ENCODE results near the gene POLE4. TPM values are rescaled to one million over a fixed set of nuclear protein-coding genes. Genes with fewer than 3 reads are reported as not detected.

The POLE4 gene
- total RNA-seq, 1 donor from 2014 or later, result 21.9 TPM

GRCh38 chr2:74935975-74936391, 22.5 kb upstream of the POLE4 start:
- Histone ChIP-seq H3K4me3 (ENCODE audit: low read depth, low read length) (no peak overlapping the region), H3K27me3 (ENCODE audit: control insufficient read depth, insufficient read depth, low read length) (no peaks in the 10 kb centered on the region), H3K36me3 (ENCODE audit: control insufficient read depth, insufficient read depth, low read length) (no peaks in the 10 kb centered on the region)
- TF ChIP-seq CTCF (IDR thresholded peaks at IDR 0.05; ENCODE audit: insufficient read depth, low read length, severe bottlenecking), result no peak
- FAIRE-seq (no peak), DNase-seq (ENCODE audit: low read depth) (peak; percentile 94)

- FAIRE-seq (no peak), DNase-seq (ENCODE audit: low read depth) (no peak)
- TF ChIP-seq CTCF (IDR thresholded peaks at IDR 0.05; ENCODE audit: insufficient read depth, low read length, severe bottlenecking), result no peak
- Histone ChIP-seq H3K36me3 (ENCODE audit: control insufficient read depth, insufficient read depth, low read length) (no peaks in the 10 kb centered on the region), H3K27me3 (ENCODE audit: control insufficient read depth, insufficient read depth, low read length) (no peaks in the 10 kb centered on the region), H3K4me3 (ENCODE audit: low read depth, low read length) (no peak overlapping the region)
These were observed 21.1 kb upstream of the POLE4 start for GRCh38 chr2:74937221-74937880.

GRCh38 chr2:74938264-74938663, 20.2 kb upstream of the POLE4 start:
- FAIRE-seq (no peak), DNase-seq (ENCODE audit: low read depth) (no peak)
- Histone ChIP-seq H3K27me3 (ENCODE audit: control insufficient read depth, insufficient read depth, low read length) (no peaks in the 10 kb centered on the region), H3K36me3 (ENCODE audit: control insufficient read depth, insufficient read depth, low read length) (no peaks in the 10 kb centered on the region), H3K4me3 (ENCODE audit: low read depth, low read length) (no peak overlapping the region)
- TF ChIP-seq CTCF (IDR thresholded peaks at IDR 0.05; ENCODE audit: insufficient read depth, low read length, severe bottlenecking), result no peak

- Histone ChIP-seq H3K36me3 (ENCODE audit: control insufficient read depth, insufficient read depth, low read length) (no peaks in the 10 kb centered on the region), H3K27me3 (ENCODE audit: control insufficient read depth, insufficient read depth, low read length) (no peaks in the 10 kb centered on the region), H3K4me3 (ENCODE audit: low read depth, low read length) (no peak overlapping the region)
- no peak for DNase-seq (ENCODE audit: low read depth)
- no peak for FAIRE-seq
- TF ChIP-seq CTCF (IDR thresholded peaks at IDR 0.05; ENCODE audit: insufficient read depth, low read length, severe bottlenecking), result no peak
These were observed 18.3 kb upstream of the POLE4 start for GRCh38 chr2:74939919-74940812.

- Histone ChIP-seq H3K27me3 (ENCODE audit: control insufficient read depth, insufficient read depth, low read length) (no peaks in the 10 kb centered on the region), H3K4me3 (ENCODE audit: low read depth, low read length) (no peak overlapping the region), H3K36me3 (ENCODE audit: control insufficient read depth, insufficient read depth, low read length) (no peaks in the 10 kb centered on the region)
- FAIRE-seq (no peak), DNase-seq (ENCODE audit: low read depth) (no peak)
- no peak for TF ChIP-seq CTCF (IDR thresholded peaks at IDR 0.05; ENCODE audit: insufficient read depth, low read length, severe bottlenecking)
These were observed 17.2 kb upstream of the POLE4 start for GRCh38 chr2:74941284-74941683.
